HS-5 (cell line): ENCODE data around the gene ANXA10.
A peak's percentile ranks its signal among the peaks of the same experiment; 100 is the strongest.
"Not testable (repeated sequence)": the region's sequence is repeated elsewhere in the genome, so short reads cannot be mapped to it uniquely, and the experiment has no call there.

Source experiments
- DNase-seq: peaks from one replicate; pipeline ENCODE4 v3.0.0-alpha.2; 2012; ENCODE audit warnings: low read depth

ANXA10 gene

GRCh38 chr4:168119100-168119499 is 26.8 kb downstream of the ANXA10 start:
- no peak for DNase-seq

GRCh38 chr4:168119890-168120289 is 27.6 kb downstream of the ANXA10 start:
- DNase-seq: no peak

DNA sequence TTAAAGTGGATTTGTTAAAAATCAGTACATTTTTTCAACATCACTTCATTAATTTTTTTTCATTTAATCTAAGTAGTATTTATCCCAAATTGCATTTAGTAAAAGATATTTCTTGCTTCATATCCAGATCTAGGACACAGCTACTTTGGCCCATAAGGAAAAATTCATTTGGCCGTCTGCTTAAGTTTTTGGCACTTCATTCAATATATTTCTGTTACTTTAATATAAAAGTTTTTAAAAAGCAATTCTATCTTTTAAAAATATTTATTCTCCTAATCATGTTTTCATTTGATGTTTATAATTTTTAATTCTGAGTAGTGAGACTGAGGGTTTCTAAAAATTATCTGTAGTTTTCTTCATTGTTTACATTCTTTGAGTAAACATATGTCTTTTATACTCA is 28.5 kb downstream of the ANXA10 start:
- DNase-seq: no peak

- DNase-seq: peak; percentile 70
Observed at GRCh38 chr4:168124008-168124641, 31.8 kb downstream of the ANXA10 start.

DNA sequence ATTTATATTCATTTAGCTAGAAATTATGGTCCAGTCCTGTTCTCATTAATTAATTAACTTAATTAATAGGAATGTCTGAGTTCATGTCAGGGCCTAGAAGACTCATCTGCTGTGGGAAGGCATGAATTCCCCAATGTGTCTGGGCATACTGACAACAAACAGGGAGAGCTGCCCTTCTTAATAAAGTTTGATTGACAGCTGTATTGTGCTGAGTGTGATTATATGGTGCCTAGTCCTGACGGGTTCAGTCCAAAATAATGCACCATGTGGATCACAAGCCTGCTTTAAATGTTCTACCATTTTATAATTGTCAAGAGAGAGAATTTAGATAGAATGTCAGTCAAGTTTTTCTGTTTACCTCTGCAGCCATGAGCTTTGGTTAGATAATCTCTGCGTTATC is 34.6 kb downstream of the ANXA10 start:
- no peak for DNase-seq

DNA sequence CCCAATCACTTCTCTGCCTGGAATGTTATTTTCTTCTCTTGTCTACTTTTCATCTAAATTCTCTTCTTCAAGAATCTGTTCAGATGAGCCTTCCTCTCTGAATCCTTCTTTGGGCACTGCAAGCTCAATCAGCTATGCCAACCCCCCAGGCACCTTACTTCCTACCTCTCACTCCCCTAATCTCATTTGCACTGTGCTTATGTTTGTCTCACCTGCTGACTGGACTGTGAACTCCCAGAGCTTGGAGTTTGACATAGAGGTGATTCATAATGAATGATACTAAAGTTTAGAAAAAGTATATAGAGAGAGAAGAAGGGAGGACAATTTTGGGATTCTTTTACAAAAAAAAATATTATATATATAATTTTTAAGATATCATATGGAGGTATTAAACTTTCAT is 36.3 kb downstream of the ANXA10 start:
- DNase-seq: no peak

- no peak for DNase-seq
Observed at GRCh38 chr4:168129046-168129772, 36.9 kb downstream of the ANXA10 start.

- no peak for DNase-seq
Observed at GRCh38 chr4:168129802-168130201, 37.5 kb downstream of the ANXA10 start.

DNA sequence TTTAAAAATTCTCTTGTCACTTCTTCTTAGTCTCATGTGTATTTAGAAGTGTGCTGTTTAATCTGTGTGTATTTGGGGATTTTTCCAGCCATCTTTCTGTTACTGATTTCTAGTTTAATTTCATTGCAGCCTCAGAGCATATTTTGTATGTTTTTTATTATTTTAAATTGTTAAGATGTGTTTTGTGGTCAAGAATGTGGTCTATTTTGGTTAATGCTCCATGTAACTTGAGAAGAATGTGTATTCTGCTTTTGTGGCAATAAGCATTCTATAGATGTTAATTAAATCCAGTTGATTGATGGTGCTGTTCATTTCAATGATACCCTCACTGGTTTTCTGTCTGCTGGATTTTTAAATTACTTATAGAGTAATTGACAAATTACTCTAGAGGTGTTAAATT is 38.9 kb downstream of the ANXA10 start:
- no peak for DNase-seq

DNA sequence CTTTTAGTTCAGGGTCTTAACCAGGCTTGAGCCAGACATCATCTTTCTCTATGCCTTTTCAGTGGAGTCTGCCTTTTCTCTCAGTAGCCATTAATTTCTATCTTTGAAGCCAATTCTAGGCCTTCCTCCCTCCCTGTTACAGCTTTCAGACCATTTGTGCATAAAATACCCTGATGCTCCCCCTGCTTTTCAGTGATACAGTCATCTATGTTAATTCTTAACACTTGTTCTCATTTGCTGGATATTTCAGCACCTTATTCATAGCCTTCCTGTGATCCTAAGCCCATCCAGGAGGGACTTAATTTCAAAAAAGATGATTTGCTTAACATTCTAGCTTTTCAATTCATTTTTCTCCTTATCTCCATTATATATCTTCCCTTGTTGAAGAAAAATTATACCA is 42.3 kb downstream of the ANXA10 start:
- no peak for DNase-seq

- not testable (repeated sequence) for DNase-seq
Observed at GRCh38 chr4:168135860-168136259, 43.5 kb downstream of the ANXA10 start.

DNA sequence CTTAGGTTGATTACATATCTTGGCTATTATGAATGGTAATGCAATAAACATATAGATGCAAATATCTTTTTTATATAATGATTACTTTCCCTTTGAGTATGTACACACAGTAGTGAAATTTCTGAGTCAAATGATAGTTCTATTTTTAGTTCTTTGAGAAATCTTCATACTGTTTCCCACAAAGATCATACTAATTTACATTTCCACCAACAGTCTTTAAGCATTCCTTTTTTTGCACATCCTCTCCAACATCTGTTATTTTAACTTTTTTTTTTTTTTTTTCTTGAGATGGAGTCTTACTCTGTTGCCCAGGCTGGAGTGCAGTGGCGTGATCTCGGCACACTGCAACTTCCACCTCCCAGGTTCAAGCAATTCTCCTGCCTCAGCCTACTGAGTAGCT is 45.4 kb downstream of the ANXA10 start:
- DNase-seq: not testable (repeated sequence)

GRCh38 chr4:168138143-168138542 is 45.8 kb downstream of the ANXA10 start:
- DNase-seq: peak; percentile 55

DNA sequence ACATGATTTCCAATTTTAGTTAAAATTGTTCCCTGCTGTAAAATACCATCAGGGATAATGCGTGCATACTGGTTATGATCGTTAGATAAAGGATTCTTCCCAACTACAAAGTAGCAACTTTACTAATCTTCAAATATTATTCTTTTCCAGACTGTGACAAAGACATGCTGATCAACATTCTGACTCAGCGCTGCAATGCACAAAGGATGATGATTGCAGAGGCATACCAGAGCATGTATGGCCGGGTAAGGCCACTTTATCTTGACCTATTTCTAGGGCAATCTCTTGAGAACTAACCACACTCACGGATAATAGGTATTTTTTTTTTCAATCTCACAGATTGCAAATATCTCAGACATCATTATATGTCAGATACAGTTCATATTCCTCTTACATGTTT is 47.0 kb downstream of the ANXA10 start:
- DNase-seq: peak; percentile 56

DNA sequence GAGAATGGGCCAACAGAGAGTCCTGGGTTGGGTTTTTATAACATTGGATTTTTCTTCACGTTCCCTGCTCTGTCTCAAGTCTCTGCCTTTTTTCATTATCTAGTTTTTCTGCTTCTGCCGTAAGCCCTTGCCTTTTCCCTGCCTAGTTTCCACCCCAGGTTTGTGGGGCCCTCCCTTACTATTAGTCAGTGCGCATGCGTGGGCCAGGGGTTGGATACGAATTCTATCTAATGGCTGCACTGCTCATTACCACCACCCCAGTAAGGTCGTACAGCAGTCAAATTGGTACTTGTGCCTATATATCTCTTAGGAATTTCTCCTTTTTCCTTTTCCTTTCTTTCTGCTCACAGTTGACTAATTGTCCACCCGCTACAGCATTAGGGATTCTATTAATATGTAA is 49.4 kb downstream of the ANXA10 start:
- no peak for DNase-seq

GRCh38 chr4:168143601-168144000 is 51.3 kb downstream of the ANXA10 start:
- DNase-seq: no peak

GRCh38 chr4:168150420-168151050 is 58.2 kb downstream of the ANXA10 start:
- no peak for DNase-seq

GRCh38 chr4:168151327-168151726 is 59.0 kb downstream of the ANXA10 start:
- DNase-seq: no peak

DNA sequence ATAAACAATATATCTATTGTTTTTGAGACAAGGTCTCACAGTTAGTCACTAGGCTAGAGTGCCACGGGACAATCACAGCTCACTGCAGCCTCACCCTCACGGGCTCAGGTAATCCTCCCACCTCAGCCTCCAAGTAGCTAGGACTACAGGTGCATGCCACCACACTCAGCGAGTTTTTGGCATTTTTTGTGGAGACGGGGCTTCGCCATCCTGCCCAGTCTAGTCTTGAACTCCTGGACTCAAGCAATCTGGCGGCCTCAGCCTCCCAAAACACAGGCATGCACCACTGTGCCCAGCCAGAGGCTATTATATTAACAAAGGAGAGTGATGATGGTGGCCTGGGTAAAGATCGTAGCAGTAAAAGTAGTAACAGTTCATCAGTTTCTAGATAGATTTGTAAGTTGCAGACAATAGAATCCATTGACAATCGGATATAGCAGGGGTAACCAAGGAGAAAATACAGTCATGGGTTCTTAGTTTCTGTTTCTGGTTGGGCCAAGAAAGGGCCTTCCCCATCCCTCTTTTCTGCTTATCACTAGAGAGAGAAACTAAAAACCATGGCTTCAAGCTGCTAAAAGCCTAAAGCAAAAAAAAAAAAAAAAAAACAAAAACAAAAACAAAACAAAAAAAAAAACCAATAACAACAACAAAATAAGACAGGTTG is 60.6 kb downstream of the ANXA10 start:
- DNase-seq: no peak

GRCh38 chr4:168153596-168154440 is 61.5 kb downstream of the ANXA10 start:
- peak; percentile 28 for DNase-seq

GRCh38 chr4:168154546-168155277 is 62.4 kb downstream of the ANXA10 start:
- no peak for DNase-seq
